ENCODE data around the gene SPECC1L.
A peak's percentile ranks its signal among the peaks of the same experiment; 100 is the strongest.

SPECC1L gene

DNA sequence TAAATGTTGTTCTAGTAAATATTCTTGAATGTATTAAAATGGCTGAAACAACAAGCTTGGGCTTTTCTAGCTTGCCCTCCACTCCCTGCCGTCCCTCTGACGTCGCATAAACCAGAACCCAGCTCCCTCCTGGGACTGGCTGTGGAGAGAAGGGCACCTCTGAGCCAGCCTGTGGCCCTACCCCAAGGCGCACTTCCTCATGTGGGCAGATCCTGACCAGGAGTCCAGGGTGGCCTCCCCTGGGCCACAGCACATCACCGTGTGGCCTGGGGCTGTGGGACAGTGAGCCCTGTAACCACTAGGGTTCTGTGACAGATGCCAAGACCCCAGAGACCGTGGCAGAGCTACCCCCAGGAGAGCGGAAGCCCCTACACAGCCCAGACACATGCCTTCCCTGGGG, 146.6 kb downstream of the SPECC1L start:
- Histone ChIP-seq H3K4me3 (ENCODE audit: low read depth in 1 of 2, low read length in 2 of 2) (no peak overlapping the region), H3K36me3 (ENCODE audit: control insufficient read depth in 1 of 2, insufficient read depth in 2 of 2, low read length in 2 of 2) (peaks cover 5 to 50% of the 10 kb centered on the region in 2 donors), H3K9ac (ENCODE audit: low read depth in 1 of 2, low read length in 2 of 2) (no peak overlapping the region), H3K9me3 (ENCODE audit: control insufficient read depth in 1 of 2, low read length in 2 of 2) (no peaks in the 10 kb centered on the region), H3K27me3 (ENCODE audit: control insufficient read depth in 1 of 2, insufficient read depth in 2 of 2, low read length in 2 of 2) (peaks cover under 1 to 12% of the 10 kb centered on the region in 2 donors), H3K4me1 (ENCODE audit: control insufficient read depth in 1 of 2, insufficient read depth in 2 of 2, low read length in 2 of 2) (peaks cover 0 to 6% of the 10 kb centered on the region in 2 donors), H3K27ac (ENCODE audit: low read depth, low read length) (no peak overlapping the region)

DNA sequence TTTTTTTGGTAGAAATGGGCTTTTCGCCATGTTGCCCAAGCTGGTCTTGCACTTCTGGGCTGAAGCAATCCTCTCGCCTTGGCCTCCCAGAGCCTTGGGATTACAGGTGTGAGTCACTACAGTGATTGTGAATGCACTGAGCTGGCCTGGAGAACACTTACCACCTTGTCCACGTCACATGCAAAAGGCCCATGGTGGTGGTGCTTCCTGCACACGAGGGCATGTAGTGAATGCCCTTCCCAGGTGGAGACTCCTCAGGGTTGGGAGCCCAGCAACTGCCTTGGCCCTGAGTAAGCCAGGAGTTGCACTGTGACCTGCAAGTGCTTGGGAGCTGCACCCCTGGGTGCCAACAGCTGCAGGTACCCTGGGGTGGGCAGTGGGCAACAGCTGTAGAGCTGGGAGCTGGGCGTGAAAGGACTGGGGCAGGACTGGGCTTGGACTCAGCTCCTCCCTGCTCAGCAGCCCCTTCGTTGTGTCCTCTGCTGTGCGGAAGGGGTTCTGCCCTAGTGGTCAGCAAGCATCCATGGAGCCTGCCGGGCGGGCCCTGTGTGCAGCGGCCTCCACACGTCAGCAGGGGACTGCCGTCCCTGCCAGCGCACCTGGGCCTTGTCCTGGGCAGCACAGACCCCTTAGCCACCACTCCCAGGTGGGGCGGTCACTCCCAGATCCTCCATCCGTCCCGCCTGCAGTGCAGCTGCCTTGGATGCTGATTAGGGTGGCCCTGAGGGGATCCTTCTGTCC, 147.4 kb downstream of the SPECC1L start:
- Histone ChIP-seq H3K36me3 (ENCODE audit: control insufficient read depth in 1 of 2, insufficient read depth in 2 of 2, low read length in 2 of 2) (peaks cover 5 to 42% of the 10 kb centered on the region in 2 donors), H3K27ac (ENCODE audit: low read depth, low read length) (no peak overlapping the region), H3K9ac (ENCODE audit: low read depth in 1 of 2, low read length in 2 of 2) (no peak overlapping the region), H3K27me3 (ENCODE audit: control insufficient read depth in 1 of 2, insufficient read depth in 2 of 2, low read length in 2 of 2) (peaks cover 6 to 12% of the 10 kb centered on the region in 2 donors), H3K4me1 (ENCODE audit: control insufficient read depth in 1 of 2, insufficient read depth in 2 of 2, low read length in 2 of 2) (peaks cover 0 to 6% of the 10 kb centered on the region in 2 donors), H3K4me3 (ENCODE audit: low read depth in 1 of 2, low read length in 2 of 2) (no peak overlapping the region), H3K9me3 (ENCODE audit: control insufficient read depth in 1 of 2, low read length in 2 of 2) (no peaks in the 10 kb centered on the region)

DNA sequence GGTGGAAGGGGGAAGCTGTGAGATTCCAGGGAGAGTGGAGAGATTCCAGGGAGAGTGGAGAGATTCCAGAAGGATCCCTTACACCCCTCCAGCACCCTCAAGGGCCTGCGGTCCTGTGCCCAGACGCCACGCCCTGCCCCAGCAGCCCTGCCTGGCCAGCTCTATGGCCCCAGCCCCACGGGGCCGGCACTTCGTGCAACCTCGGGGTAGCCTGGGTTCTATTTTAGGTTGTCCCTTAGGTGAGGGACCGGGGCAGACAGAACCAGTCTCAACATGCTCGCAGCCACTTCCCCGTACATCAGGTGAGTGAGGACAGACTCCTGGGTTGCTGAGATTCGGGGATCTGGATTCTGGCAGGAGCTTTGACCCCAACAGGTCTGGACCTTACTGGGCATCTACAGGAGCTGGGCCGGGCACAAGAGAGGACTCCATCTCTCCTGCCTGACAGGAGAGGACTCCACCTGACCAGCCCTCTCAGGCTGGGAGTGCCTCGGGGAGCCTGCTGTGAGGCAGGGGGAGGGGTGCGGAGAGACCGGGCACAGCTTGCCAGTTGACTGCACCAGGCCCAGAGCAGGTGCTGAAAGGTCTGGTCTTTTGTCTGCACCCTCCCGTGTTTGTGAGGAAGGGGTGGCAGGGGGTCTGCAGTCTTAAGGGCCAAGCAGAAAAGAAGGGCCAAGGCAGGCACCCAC, 148.3 kb downstream of the SPECC1L start:
- Histone ChIP-seq H3K4me3 (ENCODE audit: low read depth in 1 of 2, low read length in 2 of 2) (no peak overlapping the region), H3K27me3 (ENCODE audit: control insufficient read depth in 1 of 2, insufficient read depth in 2 of 2, low read length in 2 of 2) (peaks cover 6 to 12% of the 10 kb centered on the region in 2 donors), H3K27ac (ENCODE audit: low read depth, low read length) (no peak overlapping the region), H3K9me3 (ENCODE audit: control insufficient read depth in 1 of 2, low read length in 2 of 2) (no peaks in the 10 kb centered on the region), H3K4me1 (ENCODE audit: control insufficient read depth in 1 of 2, insufficient read depth in 2 of 2, low read length in 2 of 2) (peaks cover 0 to 6% of the 10 kb centered on the region in 2 donors), H3K9ac (ENCODE audit: low read depth in 1 of 2, low read length in 2 of 2) (no peak overlapping the region), H3K36me3 (ENCODE audit: control insufficient read depth in 1 of 2, insufficient read depth in 2 of 2, low read length in 2 of 2) (peaks cover 5 to 37% of the 10 kb centered on the region in 2 donors)

DNA sequence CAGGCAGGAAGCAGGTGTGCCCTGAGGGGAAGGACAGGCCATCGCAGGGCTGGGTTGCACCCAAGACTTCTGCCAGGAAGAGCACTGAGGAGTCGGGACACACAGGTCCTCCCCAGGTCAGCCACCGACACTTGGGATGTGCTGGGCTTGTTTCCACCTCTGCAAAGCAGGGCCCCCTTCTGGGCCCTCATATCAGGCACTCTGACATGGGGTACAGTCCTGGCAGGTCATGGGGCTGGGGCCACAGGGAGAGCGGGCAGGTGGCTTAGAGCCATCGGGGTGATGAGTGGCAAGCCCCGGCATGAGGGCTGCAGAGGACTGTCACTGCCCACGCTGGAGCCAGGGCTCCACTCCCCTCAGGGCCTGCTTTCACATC, 148.8 kb downstream of the SPECC1L start:
- no peak overlapping the region for H3K9ac ChIP-seq (ENCODE audit: low read depth in 1 of 2, low read length in 2 of 2)
- H3K27me3 ChIP-seq (ENCODE audit: control insufficient read depth in 1 of 2, insufficient read depth in 2 of 2, low read length in 2 of 2) = peaks cover 6 to 15% of the 10 kb centered on the region in 2 donors
- H3K27ac ChIP-seq (ENCODE audit: low read depth, low read length) = no peak overlapping the region
- H3K4me3 ChIP-seq (ENCODE audit: low read depth in 1 of 2, low read length in 2 of 2) = no peak overlapping the region
- H3K9me3 ChIP-seq (ENCODE audit: control insufficient read depth in 1 of 2, low read length in 2 of 2) = no peaks in the 10 kb centered on the region
- peaks cover 2 to 6% of the 10 kb centered on the region in 2 donors for H3K4me1 ChIP-seq (ENCODE audit: control insufficient read depth in 1 of 2, insufficient read depth in 2 of 2, low read length in 2 of 2)
- peaks cover 5 to 32% of the 10 kb centered on the region in 2 donors for H3K36me3 ChIP-seq (ENCODE audit: control insufficient read depth in 1 of 2, insufficient read depth in 2 of 2, low read length in 2 of 2)

DNA sequence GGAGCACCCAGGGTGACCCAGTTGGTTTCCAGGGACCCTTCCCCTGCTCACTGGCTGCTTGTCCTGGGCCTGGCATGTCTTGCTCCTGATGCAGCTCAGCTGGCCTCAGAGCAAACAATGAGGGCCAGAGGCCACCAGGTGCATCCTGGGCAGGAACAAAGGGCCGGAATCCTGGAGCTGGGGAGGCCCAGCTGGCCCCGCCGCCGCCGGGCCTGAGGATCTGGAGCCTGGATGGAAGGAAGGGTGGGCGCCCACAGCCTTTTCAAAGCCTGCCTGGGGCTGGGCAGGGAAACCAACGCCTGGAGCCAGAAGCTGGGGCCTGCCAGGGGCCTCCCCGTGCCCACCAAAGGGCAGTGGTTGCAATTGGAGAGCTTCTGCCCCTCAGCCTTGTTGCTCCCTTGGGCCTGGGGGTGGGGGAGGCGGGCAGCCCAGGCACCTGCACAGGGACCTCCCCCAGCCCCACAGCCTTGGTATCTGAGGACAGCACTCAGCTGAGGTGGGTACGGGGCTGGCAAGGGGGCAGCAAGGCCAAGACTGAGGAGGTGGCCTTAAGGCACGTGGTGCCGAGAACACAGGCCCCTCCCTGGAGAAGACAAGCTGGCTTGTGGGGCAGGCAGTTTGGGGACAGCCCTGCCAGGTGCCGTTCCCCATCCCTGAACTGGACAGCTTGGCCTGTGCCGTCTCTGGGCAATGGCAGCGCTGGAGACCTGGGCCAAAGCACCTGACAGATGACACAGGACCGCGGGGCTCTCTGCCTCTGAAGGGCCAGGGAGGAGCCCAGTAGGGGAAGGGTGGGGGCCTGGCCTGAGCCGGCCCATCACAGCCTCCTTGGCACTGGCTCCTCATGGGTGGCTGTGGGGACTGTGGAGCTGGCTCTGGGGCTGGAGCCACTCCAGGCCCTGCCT, 149.7 kb downstream of the SPECC1L start:
- Histone ChIP-seq H3K9ac (ENCODE audit: low read depth in 1 of 2, low read length in 2 of 2) (no peak overlapping the region), H3K4me3 (ENCODE audit: low read depth in 1 of 2, low read length in 2 of 2) (no peak overlapping the region), H3K4me1 (ENCODE audit: control insufficient read depth in 1 of 2, insufficient read depth in 2 of 2, low read length in 2 of 2) (peaks cover 6 to 7% of the 10 kb centered on the region in 2 donors), H3K27me3 (ENCODE audit: control insufficient read depth in 1 of 2, insufficient read depth in 2 of 2, low read length in 2 of 2) (peaks cover 6 to 21% of the 10 kb centered on the region in 2 donors), H3K36me3 (ENCODE audit: control insufficient read depth in 1 of 2, insufficient read depth in 2 of 2, low read length in 2 of 2) (peaks cover 5 to 23% of the 10 kb centered on the region in 2 donors), H3K9me3 (ENCODE audit: control insufficient read depth in 1 of 2, low read length in 2 of 2) (no peaks in the 10 kb centered on the region), H3K27ac (ENCODE audit: low read depth, low read length) (no peak overlapping the region)

DNA sequence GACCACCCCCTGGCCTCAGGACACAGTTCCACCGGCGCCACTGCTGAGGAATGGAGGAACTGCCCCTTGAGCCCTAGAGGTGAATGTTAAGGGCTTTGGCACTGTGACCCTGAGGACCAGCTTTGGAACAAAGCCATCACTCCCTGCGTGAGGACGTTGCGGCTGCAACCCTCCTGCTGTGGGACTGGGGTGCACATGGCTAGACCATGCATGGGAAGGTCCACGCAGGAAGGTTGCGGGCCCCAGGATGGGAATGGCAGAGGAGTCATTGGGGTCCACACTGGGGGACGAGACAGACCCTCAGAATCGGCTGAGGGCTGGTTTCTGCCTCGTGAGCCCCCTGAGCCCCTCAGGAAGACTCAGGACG, 150.3 kb downstream of the SPECC1L start:
- H3K27me3 ChIP-seq (ENCODE audit: control insufficient read depth in 1 of 2, insufficient read depth in 2 of 2, low read length in 2 of 2) = peaks cover 6 to 25% of the 10 kb centered on the region in 2 donors
- H3K4me3 ChIP-seq (ENCODE audit: low read depth in 1 of 2, low read length in 2 of 2) = no peak overlapping the region
- no peak overlapping the region for H3K9ac ChIP-seq (ENCODE audit: low read depth in 1 of 2, low read length in 2 of 2)
- no peaks in the 10 kb centered on the region for H3K9me3 ChIP-seq (ENCODE audit: control insufficient read depth in 1 of 2, low read length in 2 of 2)
- H3K27ac ChIP-seq (ENCODE audit: low read depth, low read length) = no peak overlapping the region
- H3K4me1 ChIP-seq (ENCODE audit: control insufficient read depth in 1 of 2, insufficient read depth in 2 of 2, low read length in 2 of 2) = peaks cover 6 to 13% of the 10 kb centered on the region in 2 donors
- H3K36me3 ChIP-seq (ENCODE audit: control insufficient read depth in 1 of 2, insufficient read depth in 2 of 2, low read length in 2 of 2) = peaks cover 2 to 17% of the 10 kb centered on the region in 2 donors

DNA sequence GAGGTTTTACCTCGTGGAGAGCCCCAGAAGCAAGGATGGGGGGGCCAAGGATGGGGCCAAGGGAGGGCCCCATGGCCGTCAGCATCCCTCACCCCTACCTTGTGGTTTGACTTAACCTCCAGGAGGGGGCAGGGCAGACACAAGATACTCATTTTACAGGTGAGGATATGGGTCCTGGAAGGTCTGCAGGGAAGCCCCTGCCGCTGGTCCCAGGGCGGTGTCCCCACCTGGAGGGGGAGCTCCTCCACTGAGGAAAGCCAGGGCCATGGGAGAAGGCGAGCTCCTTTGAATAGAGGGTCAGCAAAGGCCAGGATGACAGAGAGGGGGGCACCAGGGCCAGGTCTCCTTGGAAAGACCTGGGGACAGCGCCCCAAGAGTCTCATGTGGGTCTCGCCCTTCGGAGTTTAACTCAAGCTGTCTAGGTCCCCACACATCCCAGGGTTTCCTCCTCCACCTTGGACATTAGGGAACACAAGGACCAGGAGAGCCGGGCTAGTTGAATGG, 150.8 kb downstream of the SPECC1L start:
- Histone ChIP-seq H3K36me3 (ENCODE audit: control insufficient read depth in 1 of 2, insufficient read depth in 2 of 2, low read length in 2 of 2) (peaks cover 0 to 12% of the 10 kb centered on the region in 2 donors), H3K27me3 (ENCODE audit: control insufficient read depth in 1 of 2, insufficient read depth in 2 of 2, low read length in 2 of 2) (peaks cover 6 to 30% of the 10 kb centered on the region in 2 donors), H3K4me3 (ENCODE audit: low read depth in 1 of 2, low read length in 2 of 2) (no peak overlapping the region), H3K9me3 (ENCODE audit: control insufficient read depth in 1 of 2, low read length in 2 of 2) (no peaks in the 10 kb centered on the region), H3K4me1 (ENCODE audit: control insufficient read depth in 1 of 2, insufficient read depth in 2 of 2, low read length in 2 of 2) (peaks cover 6 to 18% of the 10 kb centered on the region in 2 donors), H3K27ac (ENCODE audit: low read depth, low read length) (no peak overlapping the region), H3K9ac (ENCODE audit: low read depth in 1 of 2, low read length in 2 of 2) (no peak overlapping the region)

DNA sequence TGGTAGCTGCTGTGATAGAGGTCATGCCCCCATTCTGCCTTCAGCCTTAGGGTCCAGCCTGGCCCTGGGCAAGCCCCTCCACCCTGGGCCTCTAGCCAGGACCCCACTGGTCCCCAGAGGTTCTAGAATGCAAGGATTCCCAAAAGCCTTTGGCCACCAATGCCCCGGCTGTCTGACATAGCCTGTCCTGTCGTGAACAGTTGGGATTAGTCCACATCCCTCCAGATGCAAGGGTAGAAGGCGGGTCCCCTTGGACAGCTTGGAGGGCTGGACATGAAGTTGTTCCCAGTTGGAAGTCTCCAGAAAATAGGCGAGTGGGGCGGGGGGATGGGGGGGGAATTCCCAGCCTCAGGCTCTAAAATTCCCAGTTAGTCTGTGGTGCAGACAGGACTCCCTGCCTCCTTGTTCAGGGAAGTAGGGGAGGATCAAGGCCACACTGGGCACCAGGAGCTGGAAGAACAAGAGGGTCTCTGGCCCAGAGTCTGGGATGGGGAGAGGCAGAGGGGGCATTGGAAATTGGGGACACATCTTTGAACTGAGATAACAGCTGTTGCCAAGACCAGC, 151.6 kb downstream of the SPECC1L start:
- peaks cover 6 to 30% of the 10 kb centered on the region in 2 donors for H3K27me3 ChIP-seq (ENCODE audit: control insufficient read depth in 1 of 2, insufficient read depth in 2 of 2, low read length in 2 of 2)
- peaks cover 0 to 5% of the 10 kb centered on the region in 2 donors for H3K36me3 ChIP-seq (ENCODE audit: control insufficient read depth in 1 of 2, insufficient read depth in 2 of 2, low read length in 2 of 2)
- no peak overlapping the region for H3K9ac ChIP-seq (ENCODE audit: low read depth in 1 of 2, low read length in 2 of 2)
- H3K9me3 ChIP-seq (ENCODE audit: control insufficient read depth in 1 of 2, low read length in 2 of 2) = no peaks in the 10 kb centered on the region
- peaks cover 6 to 24% of the 10 kb centered on the region in 2 donors for H3K4me1 ChIP-seq (ENCODE audit: control insufficient read depth in 1 of 2, insufficient read depth in 2 of 2, low read length in 2 of 2)
- H3K4me3 ChIP-seq (ENCODE audit: low read depth in 1 of 2, low read length in 2 of 2) = no peak overlapping the region
- H3K27ac ChIP-seq (ENCODE audit: low read depth, low read length) = no peak overlapping the region

DNA sequence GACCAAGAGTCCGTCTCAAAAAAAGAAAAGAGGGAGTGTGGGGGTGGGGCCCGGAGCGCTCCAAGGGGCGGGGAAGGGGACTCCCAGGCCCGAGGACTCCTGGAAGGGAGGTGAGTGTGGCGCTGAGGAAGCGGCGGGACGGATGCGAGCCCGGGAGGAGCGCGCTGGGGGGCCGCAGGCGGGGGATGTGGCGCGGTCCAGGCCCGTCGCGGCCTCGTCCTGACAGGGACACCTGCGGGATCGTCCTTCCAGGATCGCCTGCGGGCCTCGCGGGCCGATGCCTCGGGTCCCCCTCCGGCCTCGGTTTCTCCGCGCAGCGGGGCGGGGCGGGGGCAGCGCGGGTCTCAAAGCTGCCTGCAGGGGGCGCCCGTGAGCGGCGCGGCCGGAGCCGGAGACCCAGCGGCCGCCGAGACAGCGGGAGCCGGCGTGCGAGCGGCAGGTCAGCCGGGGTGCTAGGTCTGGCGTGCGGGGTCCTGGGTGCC, 152.9 kb downstream of the SPECC1L start:
- Histone ChIP-seq H3K4me3 (ENCODE audit: low read depth in 1 of 2, low read length in 2 of 2) (peak overlapping the region in 1 of 2 donors; percentile 48), H3K9ac (ENCODE audit: low read depth in 1 of 2, low read length in 2 of 2) (no peak overlapping the region), H3K27ac (ENCODE audit: low read depth, low read length) (no peak overlapping the region), H3K4me1 (ENCODE audit: control insufficient read depth in 1 of 2, insufficient read depth in 2 of 2, low read length in 2 of 2) (peaks cover 6 to 25% of the 10 kb centered on the region in 2 donors), H3K36me3 (ENCODE audit: control insufficient read depth in 1 of 2, insufficient read depth in 2 of 2, low read length in 2 of 2) (no peaks in the 10 kb centered on the region), H3K9me3 (ENCODE audit: control insufficient read depth in 1 of 2, low read length in 2 of 2) (no peaks in the 10 kb centered on the region), H3K27me3 (ENCODE audit: control insufficient read depth in 1 of 2, insufficient read depth in 2 of 2, low read length in 2 of 2) (peaks cover 6 to 30% of the 10 kb centered on the region in 2 donors)

Measured in duodenal mucosa (tissue), 2 donors.